Stimulated activated CD8-positive, alpha-beta memory T cell treated with anti-CD3 and anti-CD28 coated beads, Interleukin-15, amount 100 ng/mL, for 1 hour (primary cell): ENCODE measurements around the gene IPCEF1.

Experiments
- DNase-seq: peaks from one replicate; pipeline ENCODE4 v3.0.0-alpha.2; 2020; ENCODE audit warnings: low read depth

Gene IPCEF1, protein sequence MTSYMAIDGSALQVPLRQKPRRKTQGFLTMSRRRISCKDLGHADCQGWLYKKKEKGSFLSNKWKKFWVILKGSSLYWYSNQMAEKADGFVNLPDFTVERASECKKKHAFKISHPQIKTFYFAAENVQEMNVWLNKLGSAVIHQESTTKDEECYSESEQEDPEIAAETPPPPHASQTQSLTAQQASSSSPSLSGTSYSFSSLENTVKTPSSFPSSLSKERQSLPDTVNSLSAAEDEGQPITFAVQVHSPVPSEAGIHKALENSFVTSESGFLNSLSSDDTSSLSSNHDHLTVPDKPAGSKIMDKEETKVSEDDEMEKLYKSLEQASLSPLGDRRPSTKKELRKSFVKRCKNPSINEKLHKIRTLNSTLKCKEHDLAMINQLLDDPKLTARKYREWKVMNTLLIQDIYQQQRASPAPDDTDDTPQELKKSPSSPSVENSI

DNA sequence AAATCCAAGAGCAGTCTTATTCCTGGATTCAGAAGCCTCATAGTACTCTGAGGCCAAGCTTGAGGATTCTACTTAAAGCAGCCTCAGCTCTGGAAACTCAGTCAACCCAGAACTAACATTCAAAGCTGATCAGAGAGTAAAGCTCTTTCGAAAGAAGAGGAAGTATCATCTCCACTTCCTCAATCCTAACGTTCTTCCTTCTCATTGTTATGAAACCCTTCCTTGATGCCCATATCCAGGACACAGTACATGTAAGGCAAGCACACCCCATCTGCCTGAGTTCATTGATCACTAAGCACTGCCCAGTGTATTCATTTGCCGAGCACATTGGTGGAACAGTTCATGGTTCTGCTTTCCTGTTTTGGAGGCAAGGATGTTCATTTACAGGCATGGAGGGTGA, at the start of gene IPCEF1:
Gene IPCEF1, minus strand, starts transcription at position 114 of the 400 bp plus-strand sequence. CDS start 90,856 bp downstream, outside the sequence.
- DNase-seq = no peak

DNA sequence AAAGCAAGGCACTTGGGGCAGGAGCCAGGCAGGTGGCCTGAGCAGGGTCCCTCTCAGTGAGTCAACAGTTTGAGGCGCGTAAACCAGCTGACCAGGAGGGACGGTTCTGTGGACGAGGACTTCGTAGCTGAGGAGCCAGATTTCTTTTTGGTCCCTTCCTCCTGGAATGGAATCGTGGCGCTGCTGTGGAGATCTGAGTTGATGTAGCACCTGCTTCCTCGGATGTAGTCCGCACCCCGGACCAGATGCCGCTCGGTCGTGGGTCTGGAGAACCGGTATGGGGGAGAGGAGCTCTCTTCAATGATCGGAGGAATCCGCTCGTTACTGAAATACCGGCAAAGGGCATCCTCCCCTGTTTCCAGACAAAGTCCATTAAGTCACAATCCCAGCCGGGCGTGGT, 49.7 kb upstream of the IPCEF1 start:
- no peak for DNase-seq

- no peak for DNase-seq
These were observed 48.3 kb upstream of the IPCEF1 start for GRCh38 chr6:154404791-154405400.

DNA sequence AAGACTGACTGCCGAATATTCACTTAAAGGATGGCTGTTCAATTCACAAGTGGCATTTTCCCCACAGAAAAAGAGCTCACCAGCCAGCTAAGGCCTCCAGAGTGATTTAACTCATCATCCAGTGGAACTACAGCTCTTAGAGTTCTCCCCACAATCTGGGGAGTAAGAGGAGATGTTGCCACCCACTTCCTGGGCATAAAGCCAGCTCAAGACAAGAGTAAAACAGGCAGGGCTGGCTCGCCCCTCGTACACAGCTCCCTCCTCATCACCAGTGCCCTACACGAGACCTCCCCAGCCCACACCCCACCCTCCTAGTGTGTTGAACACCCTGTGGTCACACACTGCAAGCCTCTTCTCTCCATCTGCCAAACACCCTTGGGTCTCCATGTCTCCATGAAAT, 47.2 kb upstream of the IPCEF1 start:
- DNase-seq = no peak

GRCh38 chr6:154402081-154402780, 45.6 kb upstream of the IPCEF1 start:
- DNase-seq = no peak

GRCh38 chr6:154399097-154399496, 42.5 kb upstream of the IPCEF1 start:
- DNase-seq = no peak

GRCh38 chr6:154397491-154398195, 41.0 kb upstream of the IPCEF1 start:
- DNase-seq = no peak

- DNase-seq = no peak
These were observed 39.3 kb upstream of the IPCEF1 start for GRCh38 chr6:154395878-154396277.

- DNase-seq = no peak
These were observed 38.7 kb upstream of the IPCEF1 start for GRCh38 chr6:154395316-154395715.

- DNase-seq = no peak
These were observed 38.0 kb upstream of the IPCEF1 start for GRCh38 chr6:154394571-154394970.

GRCh38 chr6:154390034-154390433, 33.4 kb upstream of the IPCEF1 start:
- no peak for DNase-seq

DNA sequence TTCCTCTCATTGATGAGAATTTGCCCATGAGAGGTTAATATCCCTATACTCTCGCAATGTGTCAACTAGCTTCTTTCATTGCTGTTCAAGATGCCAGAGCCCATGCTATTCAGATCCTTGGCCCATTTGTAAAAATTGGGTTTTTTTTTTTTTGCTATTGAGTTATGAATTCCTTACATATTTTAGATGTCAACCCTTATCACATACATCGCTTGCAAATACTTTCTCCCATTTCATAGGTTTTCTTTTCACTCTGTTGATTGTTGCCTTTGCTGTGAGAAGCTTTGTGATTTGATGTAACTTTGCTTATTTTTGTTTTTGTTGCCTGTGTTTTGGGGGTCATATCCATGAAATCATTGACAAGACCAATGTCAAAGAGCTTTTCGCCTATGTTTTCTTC, 32.2 kb upstream of the IPCEF1 start:
- no peak for DNase-seq

GRCh38 chr6:154386848-154387717, 30.5 kb upstream of the IPCEF1 start:
- DNase-seq = no peak

DNA sequence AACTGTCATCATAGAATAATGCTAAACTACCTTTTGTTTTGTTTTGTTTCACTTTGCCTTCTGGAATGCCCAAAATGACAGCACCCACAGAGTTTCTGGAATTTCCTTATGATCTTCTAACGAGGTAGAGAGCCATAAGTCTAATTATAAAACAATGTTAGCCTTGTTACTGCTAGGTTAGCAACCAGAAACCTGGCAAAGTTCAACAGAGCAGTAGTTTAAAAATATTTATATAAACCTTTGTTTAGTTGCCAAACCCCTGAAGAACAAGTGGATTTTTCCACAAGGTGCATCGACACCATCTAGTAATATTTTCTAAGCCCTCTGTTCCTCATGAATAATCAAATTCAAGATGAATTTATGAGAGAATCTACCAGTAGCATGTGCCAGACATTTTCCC, 27.6 kb upstream of the IPCEF1 start:
- no peak for DNase-seq

DNA sequence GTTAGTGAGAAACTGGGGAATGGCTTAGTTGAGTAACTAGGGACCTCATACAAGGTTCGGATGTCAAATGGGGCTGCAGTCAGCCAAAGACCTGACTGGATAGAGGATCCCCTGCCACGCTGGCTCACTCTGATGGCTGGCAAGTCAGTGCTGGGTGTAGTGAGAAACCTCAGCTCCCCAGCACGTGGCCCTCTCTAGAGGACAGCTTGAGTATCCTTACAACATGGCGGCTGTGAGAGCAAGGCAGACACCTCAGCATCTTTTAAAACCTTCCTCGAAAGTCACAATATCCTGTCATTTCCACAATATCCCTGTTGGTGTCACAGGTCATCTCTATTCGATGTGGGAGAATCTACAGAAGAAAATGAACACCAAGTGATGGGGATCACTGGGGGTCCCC, 26.7 kb upstream of the IPCEF1 start:
- DNase-seq = no peak

DNA sequence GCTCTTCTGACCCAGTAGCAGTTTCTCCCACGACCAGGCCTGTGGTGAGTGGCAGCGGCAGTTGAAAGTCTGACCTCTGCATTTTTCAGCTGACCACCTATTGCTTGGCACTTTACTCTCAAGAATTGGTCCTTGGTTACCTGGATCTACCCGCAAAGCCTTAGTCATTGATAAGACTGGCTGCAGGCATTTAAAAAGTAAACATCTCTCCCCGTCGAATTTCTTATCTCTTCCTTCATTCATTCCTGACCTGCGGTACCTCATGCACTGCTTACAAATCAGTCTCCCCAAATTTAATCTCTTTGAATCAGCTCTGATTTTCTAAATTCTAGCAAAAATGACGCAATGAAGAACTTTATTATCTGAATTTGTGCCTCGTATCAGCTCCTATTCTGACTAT, 26.1 kb upstream of the IPCEF1 start:
- DNase-seq = no peak

DNA sequence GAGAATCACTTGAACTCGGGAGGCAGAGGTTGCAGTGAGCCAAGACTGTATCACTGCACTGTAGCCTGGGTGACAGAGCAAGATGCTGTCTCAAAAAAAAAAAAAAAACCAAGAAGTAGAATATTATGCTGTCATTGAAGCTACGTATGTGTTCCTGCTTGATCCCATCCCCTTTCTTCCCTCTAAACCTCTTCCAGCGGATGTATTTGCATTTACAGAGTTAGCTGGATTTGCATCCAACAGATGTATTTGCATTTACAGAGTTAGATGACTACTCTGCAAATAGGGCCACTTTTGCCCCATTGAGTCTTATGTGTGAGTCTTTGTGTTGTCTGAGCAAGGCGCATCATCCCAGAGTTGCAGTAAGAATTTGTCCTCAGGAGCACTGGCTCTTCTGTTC, 24.9 kb upstream of the IPCEF1 start:
- DNase-seq = no peak

DNA sequence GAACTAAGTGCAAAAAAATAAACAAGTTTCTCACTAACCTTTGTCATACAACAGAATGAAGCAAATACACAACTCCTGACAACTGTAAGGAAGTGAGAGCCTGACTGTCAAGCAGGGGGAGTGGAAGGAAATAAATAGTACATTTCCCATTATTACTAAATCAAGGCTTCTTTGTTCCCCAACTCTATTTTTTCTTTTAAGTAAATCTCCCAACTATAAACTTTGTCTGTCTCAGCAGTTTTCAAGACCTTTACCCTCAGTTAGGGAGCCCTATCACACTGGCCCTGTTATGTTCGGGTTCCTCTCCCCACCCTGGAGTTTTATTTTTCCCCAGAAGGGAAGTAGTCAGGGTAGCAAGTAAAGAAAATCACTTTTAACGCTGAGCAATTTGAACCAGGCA, 24.1 kb upstream of the IPCEF1 start:
- DNase-seq = no peak

GRCh38 chr6:154379585-154379984, 23.0 kb upstream of the IPCEF1 start:
- no peak for DNase-seq

DNA sequence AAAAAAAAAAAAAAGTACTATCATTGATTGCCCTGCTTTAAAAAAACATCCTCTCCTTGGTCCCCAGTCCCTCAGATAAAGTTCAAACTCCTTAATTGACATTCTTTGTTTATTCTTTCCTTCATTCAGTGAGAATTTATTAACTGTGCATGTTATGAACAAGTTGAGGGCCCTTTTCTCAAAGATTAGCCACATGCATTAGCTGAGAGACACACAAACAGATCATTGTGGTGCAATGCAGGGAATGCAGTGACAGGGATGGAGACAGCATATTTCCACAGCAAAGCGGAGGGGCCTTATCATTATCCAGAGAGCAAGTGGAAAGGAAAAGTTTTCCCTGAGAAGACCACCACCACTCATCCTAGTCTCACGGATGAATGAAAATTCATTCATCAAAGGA, 21.9 kb upstream of the IPCEF1 start:
- DNase-seq = no peak

DNA sequence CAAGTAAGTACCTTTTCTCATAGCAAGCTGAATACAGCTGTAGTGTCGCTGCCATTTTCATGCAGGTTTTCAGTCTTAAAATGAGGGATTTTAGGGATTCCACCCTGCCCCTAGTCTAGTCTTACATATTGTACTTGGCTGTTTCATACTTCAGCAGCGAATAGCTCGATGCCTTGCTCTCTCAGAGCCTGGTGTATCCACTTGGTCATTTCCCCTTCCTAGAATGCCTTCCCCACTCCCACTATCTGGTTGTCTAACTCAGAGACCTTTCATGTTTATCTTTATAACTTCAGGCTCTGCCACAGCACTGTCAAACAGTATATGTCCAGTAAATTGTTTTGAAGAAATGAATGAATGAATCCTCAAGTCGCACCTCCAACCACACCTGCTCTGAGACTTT, 21.1 kb upstream of the IPCEF1 start:
- no peak for DNase-seq
